ENCODE measurements around the gene XCL1. TPM values are rescaled to one million over a fixed set of nuclear protein-coding genes. Genes with fewer than 3 reads are reported as not detected.

Gene XCL1
- total RNA-seq, 1 donor from 2014 or later, result 16.4 TPM

Other genes with a start within 250 kb of the XCL1 start
- gene XCL2, start 32.6 kb upstream of the XCL1 start, total RNA-seq, result 51.7 and 53.2 TPM in 2 replicates
- gene DPT, start 152.6 kb downstream of the XCL1 start, total RNA-seq, result not detected in 2 replicates